IMR-90 (cell line): ENCODE measurements around the gene PEF1. TPM values are rescaled to one million over a fixed set of nuclear protein-coding genes. Genes with fewer than 3 reads are reported as not detected.

Source experiments
- ATAC-seq: fragments of 200-7000 bp; cut with Tn5 transposase; 2 replicates; pipeline ENCODE4 v1.9.1; 2020; ENCODE audit warnings: low read depth, mild to moderate bottlenecking, moderate library complexity
- BruUV-seq: library from RNA; stranded (reverse); fragments of 400-500 nt; replicated peaks from 2 replicates; lab custom pipeline; 2021; lab: Mats Ljungman, UMichigan
- CTCF ChIA-PET: fragments of 300-600 bp; formaldehyde crosslinking; extraction: SDS; loops from one replicate; lab custom pipeline; 2021; ENCODE audit warnings: antibody characterized with exemption; lab: Yijun Ruan, JAX
- POLR2A ChIA-PET: fragments of 300-600 bp; sonication (Branson Sonifier 250); formaldehyde crosslinking; loops from one replicate; lab custom pipeline; 2022; ENCODE audit warnings: antibody characterized with exemption; ENCODE audit not compliant: unreplicated experiment; lab: Charles Lee
- DNase-seq: peaks from one replicate; pipeline ENCODE4 v3.0.0; 2013
- H2AFZ ChIP-seq: replicated peaks from 2 replicates; pipeline ENCODE3; 2013; ENCODE audit warnings: low read length, mild to moderate bottlenecking; ENCODE audit not compliant: poor library complexity
- H2AK5ac ChIP-seq: 2 replicates; pipeline ENCODE4 v1.6.1; 2013; ENCODE audit warnings: low read depth, low read length, inconsistent platforms
- H2AK9ac ChIP-seq: replicated peaks from 2 replicates; pipeline ENCODE3; 2013; ENCODE audit warnings: mild to moderate bottlenecking, low read depth, low read length, moderate library complexity; ENCODE audit not compliant: poor library complexity
- H2BK120ac ChIP-seq: 2 replicates; pipeline ENCODE4 v1.6.1; 2013; ENCODE audit warnings: low read depth, low read length, inconsistent platforms
- H2BK15ac ChIP-seq: 3 replicates; pipeline ENCODE4 v1.6.1; 2013; ENCODE audit warnings: low read depth, low read length, inconsistent platforms
- H2BK20ac ChIP-seq: 2 replicates; pipeline ENCODE4 v1.6.1; 2013; ENCODE audit warnings: low read depth, mild to moderate bottlenecking, inconsistent platforms, low read length, moderate library complexity
- H2BK5ac ChIP-seq: 2 replicates; pipeline ENCODE4 v1.6.1; 2013; ENCODE audit warnings: mild to moderate bottlenecking, low read depth, low read length, inconsistent platforms; ENCODE audit not compliant: poor library complexity, severe bottlenecking
- H3K14ac ChIP-seq: replicated peaks from 2 replicates; pipeline ENCODE4 v1.6.1; 2013; ENCODE audit warnings: low read depth, low read length, inconsistent platforms
- H3K18ac ChIP-seq: 2 replicates; pipeline ENCODE4 v1.6.1; 2013; ENCODE audit warnings: low read depth, low read length, control low read depth
- H3K23ac ChIP-seq: 2 replicates; pipeline ENCODE4 v1.6.1; 2013; ENCODE audit warnings: low read depth, low read length, inconsistent platforms
- H3K27ac ChIP-seq: 2 replicates; pipeline ENCODE4 v1.5.1; 2013; ENCODE audit warnings: mild to moderate bottlenecking, control low read depth, low read length; ENCODE audit not compliant: insufficient read depth
- H3K27me3 ChIP-seq: 2 replicates; pipeline ENCODE4 v1.6.1; 2013; ENCODE audit warnings: low read length; ENCODE audit not compliant: control insufficient read depth, insufficient read depth
- H3K36me3 ChIP-seq: 2 replicates; pipeline ENCODE4 v1.6.1; 2013; ENCODE audit warnings: low read length, mixed read lengths; ENCODE audit not compliant: control insufficient read depth, insufficient read depth
- H3K4ac ChIP-seq: 2 replicates; pipeline ENCODE4 v1.6.1; 2013; ENCODE audit warnings: low read depth, low read length, inconsistent platforms
- H3K4me1 ChIP-seq: 2 replicates; pipeline ENCODE4 v1.6.1; 2013; ENCODE audit warnings: low read length, mixed read lengths; ENCODE audit not compliant: control insufficient read depth, insufficient read depth
- H3K4me2 ChIP-seq: 2 replicates; pipeline ENCODE4 v1.6.1; 2013; ENCODE audit warnings: low read depth, mild to moderate bottlenecking, control low read depth, low read length, moderate library complexity
- H3K4me3 ChIP-seq: 2 replicates; pipeline ENCODE4 v1.5.1; 2013; ENCODE audit warnings: low read depth, mild to moderate bottlenecking, control low read depth, low read length, moderate library complexity; ENCODE audit not compliant: insufficient read depth
- H3K56ac ChIP-seq: 2 replicates; pipeline ENCODE4 v1.6.1; 2013; ENCODE audit warnings: low read length, inconsistent platforms; ENCODE audit not compliant: insufficient read depth; ENCODE audit errors: extremely low read depth
- H3K79me1 ChIP-seq, 2 experiments: 2 replicates each; pipeline ENCODE4 v1.6.1; 2013; ENCODE audit warnings: low read length in 2 of 2, inconsistent platforms in 1 of 2, low read depth in 1 of 2
- H3K9ac ChIP-seq: 2 replicates; pipeline ENCODE4 v1.6.1; 2013; ENCODE audit warnings: low read depth, low read length, control low read depth
- H3K9me1 ChIP-seq: 2 replicates; pipeline ENCODE4 v1.6.1; 2013; ENCODE audit warnings: low read length, inconsistent platforms; ENCODE audit not compliant: insufficient read depth
- H3K9me3 ChIP-seq: 2 replicates; pipeline ENCODE4 v1.6.1; 2013; ENCODE audit warnings: low read length; ENCODE audit not compliant: control insufficient read depth, insufficient read depth
- H4K20me1 ChIP-seq: 2 replicates; pipeline ENCODE4 v1.6.1; 2013; ENCODE audit warnings: low read length, inconsistent platforms; ENCODE audit not compliant: insufficient read depth
- H4K5ac ChIP-seq: 2 replicates; pipeline ENCODE4 v1.6.1; 2013; ENCODE audit warnings: mild to moderate bottlenecking, low read depth, low read length, control low read depth
- H4K8ac ChIP-seq, 2 experiments: 2 replicates each; pipeline ENCODE4 v1.6.1; 2013; ENCODE audit warnings: low read depth in 2 of 2, low read length in 2 of 2, control low read depth in 1 of 2, inconsistent platforms in 1 of 2
- H4K91ac ChIP-seq: 2 replicates; pipeline ENCODE4 v1.6.1; 2013; ENCODE audit warnings: low read depth, low read length, inconsistent platforms; ENCODE audit not compliant: insufficient read depth
- BHLHE40 ChIP-seq: fragments of 150-350 bp; IDR thresholded peaks from 2 replicates; pipeline ENCODE4 v1.6.1; 2016; ENCODE audit warnings: mild to moderate bottlenecking, low read depth, low read length
- CHD1 ChIP-seq: IDR thresholded peaks from 2 replicates; pipeline ENCODE4 v1.6.1; 2012; ENCODE audit warnings: low read depth, low read length, improper control_type of control experiment
- FOS ChIP-seq: fragments of 150-350 bp; IDR thresholded peaks from 2 replicates; pipeline ENCODE4 v1.6.1; 2016; ENCODE audit warnings: low read depth, low read length
- MAFK ChIP-seq: IDR thresholded peaks from 2 replicates; pipeline ENCODE4 v1.6.1; 2012; ENCODE audit warnings: low read depth, low read length, improper control_type of control experiment
- MAZ ChIP-seq: IDR thresholded peaks from 2 replicates; pipeline ENCODE4 v1.6.1; 2012; ENCODE audit warnings: low read depth, mild to moderate bottlenecking, low read length, improper control_type of control experiment, moderate library complexity, borderline replicate concordance
- POLR2A ChIP-seq: IDR thresholded peaks from 2 replicates; pipeline ENCODE4 v1.6.1; 2012; ENCODE audit warnings: mild to moderate bottlenecking, low read depth, low read length
- RAD21 ChIP-seq: IDR thresholded peaks from 2 replicates; pipeline ENCODE4 v1.6.1; 2012; ENCODE audit warnings: low read length, improper control_type of control experiment
- RCOR1 ChIP-seq: IDR thresholded peaks from 2 replicates; pipeline ENCODE4 v1.6.1; 2012; ENCODE audit warnings: mild to moderate bottlenecking, low read length, improper control_type of control experiment; ENCODE audit not compliant: insufficient replicate concordance
- RFX5 ChIP-seq: IDR thresholded peaks from 2 replicates; pipeline ENCODE4 v1.8.0; 2012; ENCODE audit warnings: low read depth, mild to moderate bottlenecking, low read length, moderate library complexity
- SMC3 ChIP-seq: fragments of 150-350 bp; IDR thresholded peaks from 2 replicates; pipeline ENCODE4 v1.6.1; 2016; ENCODE audit warnings: low read depth, mild to moderate bottlenecking, antibody characterized with exemption, low read length, moderate library complexity
- WGBS, 2 experiments: methylation state at CpG; one replicate each; pipeline versions ENCODE4 v1.1.5 to v1.1.7; 2013; ENCODE audit warnings: missing lambda C conversion rate in 2 of 2; ENCODE audit not compliant: insufficient read length in 1 of 2; ENCODE audit errors: extremely low coverage in 2 of 2; 5-methylcytosine and 5-hydroxymethylcytosine counted together
- dilution Hi-C: fragments of 300-500 bp; cut with HindIII; formaldehyde crosslinking; loops from one replicate; pipeline ENCODE4 v1.14.3; 2018; ENCODE audit warnings: low sequenced_read_pairs; ENCODE audit not compliant: unreplicated experiment
- in situ Hi-C: fragments of 300-500 bp; cut with MboI; formaldehyde crosslinking; loops from 3 replicates; pipeline ENCODE4 v1.14.3; 2019; ENCODE audit warnings: low sequenced_read_pairs, inconsistent platforms, mixed read lengths
- intact Hi-C: fragments of 100-400 bp; cut with micrococcal nuclease; formaldehyde crosslinking; loops from 2 replicates; pipeline ENCODE4 v1.10.0; 2022
- polyA plus RNA-seq, 3 experiments: library from polyadenylated mRNA; depleted of rRNA; stranded (reverse); fragments of >200 nt; gene quantifications; 2 replicates each; pipeline ENCODE4 v1.2.3, GENCODE V29; 2012; ENCODE audit warnings: low replicate concordance in 1 of 3
- total RNA-seq: library from RNA; depleted of rRNA; stranded (reverse); fragments of >200 nt; gene quantifications from 2 replicates; pipeline ENCODE4 v1.2.3, GENCODE V29; 2012
- TF ChIP-seq, protein P1 (sequence below): fragments of 150-350 bp; IDR thresholded peaks from 2 replicates; pipeline ENCODE4 v1.6.1; 2017; ENCODE audit warnings: mild to moderate bottlenecking, antibody characterized with exemption, low read length, low read depth
- TF ChIP-seq, protein P2 (sequence below): fragments of 150-350 bp; IDR thresholded peaks from 2 replicates; pipeline ENCODE4 v1.6.1; 2016; ENCODE audit warnings: low read depth, mild to moderate bottlenecking, low read length, moderate library complexity, borderline replicate concordance
- TF ChIP-seq, protein P3 (sequence below): conservative IDR thresholded peaks from 2 replicates; pipeline ENCODE4 v1.5.1; 2012; ENCODE audit warnings: mild to moderate bottlenecking, low read depth, low read length, improper control_type of control experiment

Gene PEF1
- total and polyA plus RNA-seq, 2 of the 4 experiments (the other 2 are of a cell fraction): 84.2 to 104 TPM

DNA sequence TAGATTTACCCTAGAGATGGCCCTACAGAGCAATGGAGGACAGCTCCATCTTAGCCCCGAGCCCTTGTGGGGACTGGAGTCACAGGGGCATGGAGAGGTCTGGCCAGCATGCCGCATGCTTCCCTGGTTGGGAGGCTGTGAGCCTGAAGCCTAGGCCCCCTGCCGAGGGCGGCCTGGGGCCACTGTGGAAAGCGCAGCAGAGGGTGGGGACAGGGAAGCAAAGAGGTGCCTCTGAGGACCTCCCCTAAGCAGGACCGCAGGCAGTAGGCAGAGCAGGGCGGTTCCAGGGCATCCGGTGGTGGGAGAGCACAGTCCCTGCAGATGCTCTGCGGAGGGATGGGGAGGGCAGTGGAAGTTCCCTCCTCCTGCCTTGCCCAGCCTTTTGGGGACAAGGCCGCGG, 26.5 kb upstream of the PEF1 start:
- in situ Hi-C loops: no loop called here
- WGBS, 2 experiments: 93% methylated on average over 8 of the region's 11 CpGs; no CpG with 5 or more reads in 1 of the 2 experiments
- H3K27ac ChIP-seq: no peak overlapping the region

More for the DNA sequence above, 26.5 kb upstream of the PEF1 start:
- no peak overlapping the region for H3K18ac ChIP-seq
- H2BK5ac ChIP-seq: no peak overlapping the region
- H4K20me1 ChIP-seq: no peaks in the 10 kb centered on the region
- no peak overlapping the region for H3K9ac ChIP-seq
- H2AFZ ChIP-seq: no peak overlapping the region
- H3K4me2 ChIP-seq: no peak overlapping the region
- dilution Hi-C loops: no loop called here
- peaks cover 68% of the 10 kb centered on the region for H3K36me3 ChIP-seq
- H2BK120ac ChIP-seq: no peak overlapping the region
- CTCF ChIA-PET: no interaction called here
- TF ChIP-seq FOS (no peak), RCOR1 (no peak), MAFK (no peak), RFX5 (no peak), CHD1 (no peak), SMC3 (no peak), POLR2A (no peak), RAD21 (no peak), BHLHE40 (no peak), MAZ (no peak)
- TF ChIP-seq, protein P1, sequence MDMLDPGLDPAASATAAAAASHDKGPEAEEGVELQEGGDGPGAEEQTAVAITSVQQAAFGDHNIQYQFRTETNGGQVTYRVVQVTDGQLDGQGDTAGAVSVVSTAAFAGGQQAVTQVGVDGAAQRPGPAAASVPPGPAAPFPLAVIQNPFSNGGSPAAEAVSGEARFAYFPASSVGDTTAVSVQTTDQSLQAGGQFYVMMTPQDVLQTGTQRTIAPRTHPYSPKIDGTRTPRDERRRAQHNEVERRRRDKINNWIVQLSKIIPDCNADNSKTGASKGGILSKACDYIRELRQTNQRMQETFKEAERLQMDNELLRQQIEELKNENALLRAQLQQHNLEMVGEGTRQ: no peak
- TF ChIP-seq, protein P2, sequence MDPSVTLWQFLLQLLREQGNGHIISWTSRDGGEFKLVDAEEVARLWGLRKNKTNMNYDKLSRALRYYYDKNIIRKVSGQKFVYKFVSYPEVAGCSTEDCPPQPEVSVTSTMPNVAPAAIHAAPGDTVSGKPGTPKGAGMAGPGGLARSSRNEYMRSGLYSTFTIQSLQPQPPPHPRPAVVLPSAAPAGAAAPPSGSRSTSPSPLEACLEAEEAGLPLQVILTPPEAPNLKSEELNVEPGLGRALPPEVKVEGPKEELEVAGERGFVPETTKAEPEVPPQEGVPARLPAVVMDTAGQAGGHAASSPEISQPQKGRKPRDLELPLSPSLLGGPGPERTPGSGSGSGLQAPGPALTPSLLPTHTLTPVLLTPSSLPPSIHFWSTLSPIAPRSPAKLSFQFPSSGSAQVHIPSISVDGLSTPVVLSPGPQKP: no peak
- TF ChIP-seq, protein P3, sequence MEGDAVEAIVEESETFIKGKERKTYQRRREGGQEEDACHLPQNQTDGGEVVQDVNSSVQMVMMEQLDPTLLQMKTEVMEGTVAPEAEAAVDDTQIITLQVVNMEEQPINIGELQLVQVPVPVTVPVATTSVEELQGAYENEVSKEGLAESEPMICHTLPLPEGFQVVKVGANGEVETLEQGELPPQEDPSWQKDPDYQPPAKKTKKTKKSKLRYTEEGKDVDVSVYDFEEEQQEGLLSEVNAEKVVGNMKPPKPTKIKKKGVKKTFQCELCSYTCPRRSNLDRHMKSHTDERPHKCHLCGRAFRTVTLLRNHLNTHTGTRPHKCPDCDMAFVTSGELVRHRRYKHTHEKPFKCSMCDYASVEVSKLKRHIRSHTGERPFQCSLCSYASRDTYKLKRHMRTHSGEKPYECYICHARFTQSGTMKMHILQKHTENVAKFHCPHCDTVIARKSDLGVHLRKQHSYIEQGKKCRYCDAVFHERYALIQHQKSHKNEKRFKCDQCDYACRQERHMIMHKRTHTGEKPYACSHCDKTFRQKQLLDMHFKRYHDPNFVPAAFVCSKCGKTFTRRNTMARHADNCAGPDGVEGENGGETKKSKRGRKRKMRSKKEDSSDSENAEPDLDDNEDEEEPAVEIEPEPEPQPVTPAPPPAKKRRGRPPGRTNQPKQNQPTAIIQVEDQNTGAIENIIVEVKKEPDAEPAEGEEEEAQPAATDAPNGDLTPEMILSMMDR: no peak
- H4K8ac ChIP-seq: no peak overlapping the region
- H2BK20ac ChIP-seq: no peak overlapping the region
- POLR2A ChIA-PET: no interaction called here
- H3K4me3 ChIP-seq: no peak overlapping the region
- no peaks in the 10 kb centered on the region for H3K9me3 ChIP-seq
- no peak overlapping the region for H3K56ac ChIP-seq
- H2AK9ac ChIP-seq: no peak overlapping the region
- no TSS peak for BruUV-seq
- peaks cover 0 to 3% of the 10 kb centered on the region in 2 experiments; a peak in 1 of 4 replicates for H3K79me1 ChIP-seq
- no peak overlapping the region for H3K23ac ChIP-seq
- H3K27me3 ChIP-seq: no peaks in the 10 kb centered on the region
- no peak overlapping the region for H2BK15ac ChIP-seq
- no peak overlapping the region for H4K5ac ChIP-seq
- no peak overlapping the region for H3K14ac ChIP-seq
- no peak for DNase-seq
- no peak overlapping the region for H2AK5ac ChIP-seq
- no peak for ATAC-seq
- no peak overlapping the region for H4K91ac ChIP-seq
- peaks cover 7% of the 10 kb centered on the region; the same call in 1 of the 2 replicates for H3K9me1 ChIP-seq
- peaks cover 12% of the 10 kb centered on the region for H3K4me1 ChIP-seq
- intact Hi-C loops: no loop called here
- H3K4ac ChIP-seq: no peak overlapping the region
